ENCODE data around the gene RAD51AP2. TPM values are rescaled to one million over a fixed set of nuclear protein-coding genes. Genes with fewer than 3 reads are reported as not detected.

The RAD51AP2 gene
- total and polyA plus RNA-seq, 2 of the 13 experiments (the other 11 are each of a cell fraction or from before 2014, with no cell fraction given) = 0.11 to 0.12 TPM

- TF ChIP-seq HNF4G (IDR thresholded peaks at IDR 0.05; ENCODE audit: borderline replicate concordance, low read depth, low read length) = no peak; the same call in 1 of the 2 replicates
- no peak for TF ChIP-seq HNF4G (CRISPR knock-in tag; IDR thresholded peaks at IDR 0.05; ENCODE audit: borderline replicate concordance, low read depth)
- TF ChIP-seq CBX2 (IDR thresholded peaks at IDR 0.05; ENCODE audit: low read depth, low read length) = no peak
- 0 out of 2 replicates have a peak, but pooled peaks have one; percentile 81 for TF ChIP-seq CBX2 (CRISPR knock-in tag; IDR thresholded peaks at IDR 0.05; ENCODE audit: low read depth)
- TF ChIP-seq SRSF9 (IDR thresholded peaks at IDR 0.05; ENCODE audit: borderline replicate concordance, insufficient read depth, low read depth, low read length, poor library complexity, severe bottlenecking) = no peak
- peak; percentile 94; the same call in 1 of the 2 replicates for TF ChIP-seq ZNF350 (CRISPR knock-in tag; IDR thresholded peaks at IDR 0.05; ENCODE audit: borderline replicate concordance, low read depth)
- TF ChIP-seq DDIT3 (CRISPR knock-in tag; IDR thresholded peaks at IDR 0.05) = no peak
- no peak for TF ChIP-seq SKIL (CRISPR knock-in tag; IDR thresholded peaks at IDR 0.05; ENCODE audit: borderline replicate concordance)
- peak; percentile 88 for TF ChIP-seq POLR2AphosphoS5 (IDR thresholded peaks at IDR 0.05; ENCODE audit: low read depth, low read length)
- peak; percentile 81 for TF ChIP-seq AGO2 (optimal IDR thresholded peaks at IDR 0.05; ENCODE audit: low read depth, low read length)
- TF ChIP-seq, protein P1, sequence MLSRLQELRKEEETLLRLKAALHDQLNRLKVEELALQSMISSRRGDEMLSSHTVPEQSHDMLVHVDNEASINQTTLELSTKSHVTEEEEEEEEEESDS (CRISPR knock-in tag; IDR thresholded peaks at IDR 0.05; ENCODE audit: borderline replicate concordance) = peak; percentile 83; the same call in 1 of the 2 replicates
- TF ChIP-seq, protein P2, sequence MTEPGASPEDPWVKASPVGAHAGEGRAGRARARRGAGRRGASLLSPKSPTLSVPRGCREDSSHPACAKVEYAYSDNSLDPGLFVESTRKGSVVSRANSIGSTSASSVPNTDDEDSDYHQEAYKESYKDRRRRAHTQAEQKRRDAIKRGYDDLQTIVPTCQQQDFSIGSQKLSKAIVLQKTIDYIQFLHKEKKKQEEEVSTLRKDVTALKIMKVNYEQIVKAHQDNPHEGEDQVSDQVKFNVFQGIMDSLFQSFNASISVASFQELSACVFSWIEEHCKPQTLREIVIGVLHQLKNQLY (CRISPR knock-in tag; IDR thresholded peaks at IDR 0.05) = 0 out of 2 replicates have a peak, but pooled peaks have one; percentile 43
- TF ChIP-seq ZKSCAN8 (CRISPR knock-in tag; IDR thresholded peaks at IDR 0.05; ENCODE audit: borderline replicate concordance) = 0 out of 2 replicates have a peak, but pooled peaks have one; percentile 65
- no peak for TF ChIP-seq ZNF10 (CRISPR knock-in tag; IDR thresholded peaks at IDR 0.05; ENCODE audit: borderline replicate concordance, low read depth)
- TF ChIP-seq PHF8 (CRISPR knock-in tag; IDR thresholded peaks at IDR 0.05) = peak; percentile 78
- TF ChIP-seq, protein P3, sequence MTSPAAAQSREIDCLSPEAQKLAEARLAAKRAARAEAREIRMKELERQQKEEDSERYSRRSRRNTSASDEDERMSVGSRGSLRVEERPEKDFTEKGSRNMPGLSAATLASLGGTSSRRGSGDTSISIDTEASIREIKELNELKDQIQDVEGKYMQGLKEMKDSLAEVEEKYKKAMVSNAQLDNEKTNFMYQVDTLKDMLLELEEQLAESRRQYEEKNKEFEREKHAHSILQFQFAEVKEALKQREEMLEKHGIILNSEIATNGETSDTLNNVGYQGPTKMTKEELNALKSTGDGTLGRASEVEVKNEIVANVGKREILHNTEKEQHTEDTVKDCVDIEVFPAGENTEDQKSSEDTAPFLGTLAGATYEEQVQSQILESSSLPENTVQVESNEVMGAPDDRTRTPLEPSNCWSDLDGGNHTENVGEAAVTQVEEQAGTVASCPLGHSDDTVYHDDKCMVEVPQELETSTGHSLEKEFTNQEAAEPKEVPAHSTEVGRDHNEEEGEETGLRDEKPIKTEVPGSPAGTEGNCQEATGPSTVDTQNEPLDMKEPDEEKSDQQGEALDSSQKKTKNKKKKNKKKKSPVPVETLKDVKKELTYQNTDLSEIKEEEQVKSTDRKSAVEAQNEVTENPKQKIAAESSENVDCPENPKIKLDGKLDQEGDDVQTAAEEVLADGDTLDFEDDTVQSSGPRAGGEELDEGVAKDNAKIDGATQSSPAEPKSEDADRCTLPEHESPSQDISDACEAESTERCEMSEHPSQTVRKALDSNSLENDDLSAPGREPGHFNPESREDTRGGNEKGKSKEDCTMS (CRISPR knock-in tag; conservative IDR thresholded peaks at IDR 0.05) = no peak
- TF ChIP-seq NPAS2 (CRISPR knock-in tag; IDR thresholded peaks at IDR 0.05; ENCODE audit: borderline replicate concordance) = no peak
- peak; percentile 87; the same call in 1 of the 2 replicates for TF ChIP-seq ELF4 (CRISPR knock-in tag; IDR thresholded peaks at IDR 0.05; ENCODE audit: borderline replicate concordance)
- TF ChIP-seq ZNF503 (CRISPR knock-in tag; IDR thresholded peaks at IDR 0.05) = peak; percentile 51
- peak; percentile 70; the same call in 1 of the 2 replicates for TF ChIP-seq SAFB2 (CRISPR knock-in tag; IDR thresholded peaks at IDR 0.05; ENCODE audit: borderline replicate concordance, low read depth)
- TF ChIP-seq CCAR2 (optimal IDR thresholded peaks at IDR 0.05; ENCODE audit: low read depth, low read length) = no peak
These were observed 22.0 kb upstream of the RAD51AP2 start, which contains the start of gene VSNL1 (continued) for GRCh38 chr2:17540093-17540812.

All from HepG2 (cell line).